ENCODE measurements around the gene MYL9.

GRCh38 chr20:36562724-36563123 lies 21.4 kb downstream of the MYL9 start:
- TF ChIP-seq CTCF (conservative IDR thresholded peaks at IDR 0.05; ENCODE audit: low read depth in 2 of 2) (no peak), POLR2AphosphoS5 (IDR thresholded peaks at IDR 0.05; ENCODE audit: low read depth) (no peak), EZH2 (IDR thresholded peaks at IDR 0.05; ENCODE audit: low read depth, unreplicated experiment) (no peak), EZH2phosphoT487 (IDR thresholded peaks at IDR 0.05; ENCODE audit: unreplicated experiment) (no peak), STAT1 (IDR thresholded peaks at IDR 0.05; ENCODE audit: unreplicated experiment) (no peak), CREB1 (CRISPR knock-in tag; IDR thresholded peaks at IDR 0.05; ENCODE audit: low read depth) (peak; percentile 35; the same call in 1 of the 2 replicates), JUNB (IDR thresholded peaks at IDR 0.05; ENCODE audit: unreplicated experiment) (no peak), NANOG (IDR thresholded peaks at IDR 0.05; ENCODE audit: borderline replicate concordance) (no peak; the same call in 1 of the 2 replicates), ZNF331 (CRISPR knock-in tag; IDR thresholded peaks at IDR 0.05; ENCODE audit: low read depth) (no peak), ZNF114 (CRISPR knock-in tag; IDR thresholded peaks at IDR 0.05) (no peak)
- TF ChIP-seq, protein P1, sequence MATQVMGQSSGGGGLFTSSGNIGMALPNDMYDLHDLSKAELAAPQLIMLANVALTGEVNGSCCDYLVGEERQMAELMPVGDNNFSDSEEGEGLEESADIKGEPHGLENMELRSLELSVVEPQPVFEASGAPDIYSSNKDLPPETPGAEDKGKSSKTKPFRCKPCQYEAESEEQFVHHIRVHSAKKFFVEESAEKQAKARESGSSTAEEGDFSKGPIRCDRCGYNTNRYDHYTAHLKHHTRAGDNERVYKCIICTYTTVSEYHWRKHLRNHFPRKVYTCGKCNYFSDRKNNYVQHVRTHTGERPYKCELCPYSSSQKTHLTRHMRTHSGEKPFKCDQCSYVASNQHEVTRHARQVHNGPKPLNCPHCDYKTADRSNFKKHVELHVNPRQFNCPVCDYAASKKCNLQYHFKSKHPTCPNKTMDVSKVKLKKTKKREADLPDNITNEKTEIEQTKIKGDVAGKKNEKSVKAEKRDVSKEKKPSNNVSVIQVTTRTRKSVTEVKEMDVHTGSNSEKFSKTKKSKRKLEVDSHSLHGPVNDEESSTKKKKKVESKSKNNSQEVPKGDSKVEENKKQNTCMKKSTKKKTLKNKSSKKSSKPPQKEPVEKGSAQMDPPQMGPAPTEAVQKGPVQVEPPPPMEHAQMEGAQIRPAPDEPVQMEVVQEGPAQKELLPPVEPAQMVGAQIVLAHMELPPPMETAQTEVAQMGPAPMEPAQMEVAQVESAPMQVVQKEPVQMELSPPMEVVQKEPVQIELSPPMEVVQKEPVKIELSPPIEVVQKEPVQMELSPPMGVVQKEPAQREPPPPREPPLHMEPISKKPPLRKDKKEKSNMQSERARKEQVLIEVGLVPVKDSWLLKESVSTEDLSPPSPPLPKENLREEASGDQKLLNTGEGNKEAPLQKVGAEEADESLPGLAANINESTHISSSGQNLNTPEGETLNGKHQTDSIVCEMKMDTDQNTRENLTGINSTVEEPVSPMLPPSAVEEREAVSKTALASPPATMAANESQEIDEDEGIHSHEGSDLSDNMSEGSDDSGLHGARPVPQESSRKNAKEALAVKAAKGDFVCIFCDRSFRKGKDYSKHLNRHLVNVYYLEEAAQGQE (IDR thresholded peaks at IDR 0.05; ENCODE audit: unreplicated experiment) = no peak
- TF ChIP-seq, protein P2, sequence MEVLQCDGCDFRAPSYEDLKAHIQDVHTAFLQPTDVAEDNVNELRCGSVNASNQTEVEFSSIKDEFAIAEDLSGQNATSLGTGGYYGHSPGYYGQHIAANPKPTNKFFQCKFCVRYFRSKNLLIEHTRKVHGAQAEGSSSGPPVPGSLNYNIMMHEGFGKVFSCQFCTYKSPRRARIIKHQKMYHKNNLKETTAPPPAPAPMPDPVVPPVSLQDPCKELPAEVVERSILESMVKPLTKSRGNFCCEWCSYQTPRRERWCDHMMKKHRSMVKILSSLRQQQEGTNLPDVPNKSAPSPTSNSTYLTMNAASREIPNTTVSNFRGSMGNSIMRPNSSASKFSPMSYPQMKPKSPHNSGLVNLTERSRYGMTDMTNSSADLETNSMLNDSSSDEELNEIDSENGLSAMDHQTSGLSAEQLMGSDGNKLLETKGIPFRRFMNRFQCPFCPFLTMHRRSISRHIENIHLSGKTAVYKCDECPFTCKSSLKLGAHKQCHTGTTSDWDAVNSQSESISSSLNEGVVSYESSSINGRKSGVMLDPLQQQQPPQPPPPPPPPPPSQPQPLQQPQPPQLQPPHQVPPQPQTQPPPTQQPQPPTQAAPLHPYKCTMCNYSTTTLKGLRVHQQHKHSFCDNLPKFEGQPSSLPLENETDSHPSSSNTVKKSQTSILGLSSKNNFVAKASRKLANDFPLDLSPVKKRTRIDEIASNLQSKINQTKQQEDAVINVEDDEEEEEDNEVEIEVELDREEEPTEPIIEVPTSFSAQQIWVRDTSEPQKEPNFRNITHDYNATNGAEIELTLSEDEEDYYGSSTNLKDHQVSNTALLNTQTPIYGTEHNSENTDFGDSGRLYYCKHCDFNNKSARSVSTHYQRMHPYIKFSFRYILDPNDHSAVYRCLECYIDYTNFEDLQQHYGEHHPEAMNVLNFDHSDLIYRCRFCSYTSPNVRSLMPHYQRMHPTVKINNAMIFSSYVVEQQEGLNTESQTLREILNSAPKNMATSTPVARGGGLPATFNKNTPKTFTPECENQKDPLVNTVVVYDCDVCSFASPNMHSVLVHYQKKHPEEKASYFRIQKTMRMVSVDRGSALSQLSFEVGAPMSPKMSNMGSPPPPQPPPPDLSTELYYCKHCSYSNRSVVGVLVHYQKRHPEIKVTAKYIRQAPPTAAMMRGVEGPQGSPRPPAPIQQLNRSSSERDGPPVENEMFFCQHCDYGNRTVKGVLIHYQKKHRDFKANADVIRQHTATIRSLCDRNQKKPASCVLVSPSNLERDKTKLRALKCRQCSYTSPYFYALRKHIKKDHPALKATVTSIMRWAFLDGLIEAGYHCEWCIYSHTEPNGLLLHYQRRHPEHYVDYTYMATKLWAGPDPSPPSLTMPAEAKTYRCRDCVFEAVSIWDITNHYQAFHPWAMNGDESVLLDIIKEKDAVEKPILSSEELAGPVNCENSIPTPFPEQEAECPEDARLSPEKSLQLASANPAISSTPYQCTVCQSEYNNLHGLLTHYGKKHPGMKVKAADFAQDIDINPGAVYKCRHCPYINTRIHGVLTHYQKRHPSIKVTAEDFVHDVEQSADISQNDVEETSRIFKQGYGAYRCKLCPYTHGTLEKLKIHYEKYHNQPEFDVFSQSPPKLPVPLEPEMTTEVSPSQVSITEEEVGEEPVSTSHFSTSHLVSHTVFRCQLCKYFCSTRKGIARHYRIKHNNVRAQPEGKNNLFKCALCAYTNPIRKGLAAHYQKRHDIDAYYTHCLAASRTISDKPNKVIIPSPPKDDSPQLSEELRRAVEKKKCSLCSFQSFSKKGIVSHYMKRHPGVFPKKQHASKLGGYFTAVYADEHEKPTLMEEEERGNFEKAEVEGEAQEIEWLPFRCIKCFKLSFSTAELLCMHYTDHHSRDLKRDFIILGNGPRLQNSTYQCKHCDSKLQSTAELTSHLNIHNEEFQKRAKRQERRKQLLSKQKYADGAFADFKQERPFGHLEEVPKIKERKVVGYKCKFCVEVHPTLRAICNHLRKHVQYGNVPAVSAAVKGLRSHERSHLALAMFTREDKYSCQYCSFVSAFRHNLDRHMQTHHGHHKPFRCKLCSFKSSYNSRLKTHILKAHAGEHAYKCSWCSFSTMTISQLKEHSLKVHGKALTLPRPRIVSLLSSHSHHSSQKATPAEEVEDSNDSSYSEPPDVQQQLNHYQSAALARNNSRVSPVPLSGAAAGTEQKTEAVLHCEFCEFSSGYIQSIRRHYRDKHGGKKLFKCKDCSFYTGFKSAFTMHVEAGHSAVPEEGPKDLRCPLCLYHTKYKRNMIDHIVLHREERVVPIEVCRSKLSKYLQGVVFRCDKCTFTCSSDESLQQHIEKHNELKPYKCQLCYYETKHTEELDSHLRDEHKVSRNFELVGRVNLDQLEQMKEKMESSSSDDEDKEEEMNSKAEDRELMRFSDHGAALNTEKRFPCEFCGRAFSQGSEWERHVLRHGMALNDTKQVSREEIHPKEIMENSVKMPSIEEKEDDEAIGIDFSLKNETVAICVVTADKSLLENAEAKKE (CRISPR knock-in tag; IDR thresholded peaks at IDR 0.05) = no peak
- TF ChIP-seq, protein P3, sequence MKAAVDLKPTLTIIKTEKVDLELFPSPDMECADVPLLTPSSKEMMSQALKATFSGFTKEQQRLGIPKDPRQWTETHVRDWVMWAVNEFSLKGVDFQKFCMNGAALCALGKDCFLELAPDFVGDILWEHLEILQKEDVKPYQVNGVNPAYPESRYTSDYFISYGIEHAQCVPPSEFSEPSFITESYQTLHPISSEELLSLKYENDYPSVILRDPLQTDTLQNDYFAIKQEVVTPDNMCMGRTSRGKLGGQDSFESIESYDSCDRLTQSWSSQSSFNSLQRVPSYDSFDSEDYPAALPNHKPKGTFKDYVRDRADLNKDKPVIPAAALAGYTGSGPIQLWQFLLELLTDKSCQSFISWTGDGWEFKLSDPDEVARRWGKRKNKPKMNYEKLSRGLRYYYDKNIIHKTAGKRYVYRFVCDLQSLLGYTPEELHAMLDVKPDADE (IDR thresholded peaks at IDR 0.05) = no peak

All from GM23338 (cell line).